A549 (cell line): ENCODE results near the gene FHL2.
"Not testable (repeated sequence)": the region's sequence is repeated elsewhere in the genome, so short reads cannot be mapped to it uniquely, and the experiment has no call there.

Experiments
- BHLHE40 ChIP-seq: IDR thresholded peaks from 2 replicates; pipeline ENCODE4 v1.6.1; 2012; ENCODE audit warnings: low read depth, low read length, inconsistent platforms
- EP300 ChIP-seq, 2 experiments: fragments of >200 bp; sonication (Bioruptor Twin); formaldehyde crosslinking; IDR thresholded peaks; 2 replicates in 1 of 2; 3 replicates in 1 of 2; pipeline ENCODE4 v1.6.1; 2016 to 2017
- MAFK ChIP-seq: fragments of 450-650 bp; IDR thresholded peaks from 2 replicates; pipeline ENCODE4 v1.6.1; 2014; ENCODE audit not compliant: partially characterized antibody
- POLR2A ChIP-seq: IDR thresholded peaks from 2 replicates; pipeline ENCODE4 v1.6.1; 2012; ENCODE audit warnings: mild to moderate bottlenecking, low read length
- RAD21 ChIP-seq, 2 experiments: fragments of >200 bp in 1 of 2; sonication (Bioruptor Twin) in 1 of 2; formaldehyde crosslinking in 1 of 2; IDR thresholded peaks in 1 of 2; conservative IDR thresholded peaks in 1 of 2; 2 replicates in 1 of 2; 3 replicates in 1 of 2; pipeline ENCODE4 v1.6.1; 2012 to 2018; ENCODE audit warnings: inconsistent platforms in 1 of 2
- REST ChIP-seq: fragments of 200-600 bp; sonication (generic); IDR thresholded peaks from 2 replicates; pipeline ENCODE4 v1.6.1; 2016; ENCODE audit warnings: antibody characterized with exemption, mild to moderate bottlenecking, moderate library complexity
- USF2 ChIP-seq: fragments of 450-650 bp; IDR thresholded peaks from 2 replicates; pipeline ENCODE4 v1.6.1; 2014; ENCODE audit warnings: antibody characterized with exemption
- TF ChIP-seq, protein P1 (sequence below): fragments of >200 bp; sonication (Bioruptor Twin); formaldehyde crosslinking; IDR thresholded peaks from 3 replicates; pipeline ENCODE4 v1.6.1; 2016
- TF ChIP-seq, protein P2 (sequence below): fragments of >200 bp; sonication (Bioruptor Twin); formaldehyde crosslinking; IDR thresholded peaks from 3 replicates; pipeline ENCODE4 v1.5.1; 2016
- TF ChIP-seq, protein P3 (sequence below): IDR thresholded peaks from 2 replicates; pipeline ENCODE4 v1.6.1; 2012

GRCh38 chr2:105424836-105425235, 26.0 kb upstream of the FHL2 start:
- TF ChIP-seq, protein P1, sequence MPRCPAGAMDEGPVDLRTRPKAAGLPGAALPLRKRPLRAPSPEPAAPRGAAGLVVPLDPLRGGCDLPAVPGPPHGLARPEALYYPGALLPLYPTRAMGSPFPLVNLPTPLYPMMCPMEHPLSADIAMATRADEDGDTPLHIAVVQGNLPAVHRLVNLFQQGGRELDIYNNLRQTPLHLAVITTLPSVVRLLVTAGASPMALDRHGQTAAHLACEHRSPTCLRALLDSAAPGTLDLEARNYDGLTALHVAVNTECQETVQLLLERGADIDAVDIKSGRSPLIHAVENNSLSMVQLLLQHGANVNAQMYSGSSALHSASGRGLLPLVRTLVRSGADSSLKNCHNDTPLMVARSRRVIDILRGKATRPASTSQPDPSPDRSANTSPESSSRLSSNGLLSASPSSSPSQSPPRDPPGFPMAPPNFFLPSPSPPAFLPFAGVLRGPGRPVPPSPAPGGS: not testable (repeated sequence)
- TF ChIP-seq, protein P2, sequence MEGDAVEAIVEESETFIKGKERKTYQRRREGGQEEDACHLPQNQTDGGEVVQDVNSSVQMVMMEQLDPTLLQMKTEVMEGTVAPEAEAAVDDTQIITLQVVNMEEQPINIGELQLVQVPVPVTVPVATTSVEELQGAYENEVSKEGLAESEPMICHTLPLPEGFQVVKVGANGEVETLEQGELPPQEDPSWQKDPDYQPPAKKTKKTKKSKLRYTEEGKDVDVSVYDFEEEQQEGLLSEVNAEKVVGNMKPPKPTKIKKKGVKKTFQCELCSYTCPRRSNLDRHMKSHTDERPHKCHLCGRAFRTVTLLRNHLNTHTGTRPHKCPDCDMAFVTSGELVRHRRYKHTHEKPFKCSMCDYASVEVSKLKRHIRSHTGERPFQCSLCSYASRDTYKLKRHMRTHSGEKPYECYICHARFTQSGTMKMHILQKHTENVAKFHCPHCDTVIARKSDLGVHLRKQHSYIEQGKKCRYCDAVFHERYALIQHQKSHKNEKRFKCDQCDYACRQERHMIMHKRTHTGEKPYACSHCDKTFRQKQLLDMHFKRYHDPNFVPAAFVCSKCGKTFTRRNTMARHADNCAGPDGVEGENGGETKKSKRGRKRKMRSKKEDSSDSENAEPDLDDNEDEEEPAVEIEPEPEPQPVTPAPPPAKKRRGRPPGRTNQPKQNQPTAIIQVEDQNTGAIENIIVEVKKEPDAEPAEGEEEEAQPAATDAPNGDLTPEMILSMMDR: not testable (repeated sequence)
- TF ChIP-seq, protein P3, sequence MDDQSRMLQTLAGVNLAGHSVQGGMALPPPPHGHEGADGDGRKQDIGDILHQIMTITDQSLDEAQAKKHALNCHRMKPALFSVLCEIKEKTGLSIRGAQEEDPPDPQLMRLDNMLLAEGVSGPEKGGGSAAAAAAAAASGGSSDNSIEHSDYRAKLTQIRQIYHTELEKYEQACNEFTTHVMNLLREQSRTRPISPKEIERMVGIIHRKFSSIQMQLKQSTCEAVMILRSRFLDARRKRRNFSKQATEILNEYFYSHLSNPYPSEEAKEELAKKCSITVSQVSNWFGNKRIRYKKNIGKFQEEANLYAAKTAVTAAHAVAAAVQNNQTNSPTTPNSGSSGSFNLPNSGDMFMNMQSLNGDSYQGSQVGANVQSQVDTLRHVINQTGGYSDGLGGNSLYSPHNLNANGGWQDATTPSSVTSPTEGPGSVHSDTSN: not testable (repeated sequence)
- not testable (repeated sequence) for TF ChIP-seq BHLHE40; RAD21 (conservative IDR thresholded peaks at IDR 0.05 in 1 of 2, IDR thresholded peaks at IDR 0.05 in 1 of 2); MAFK; POLR2A; USF2; REST; EP300 (IDR thresholded peaks at IDR 0.05)
